Measurements from ENCODE around the gene CCDC187. TPM values are rescaled to one million over a fixed set of nuclear protein-coding genes. Genes with fewer than 3 reads are reported as not detected.
A peak's percentile ranks its signal among the peaks of the same experiment; 100 is the strongest.

Gene CCDC187
- total RNA-seq, 1 experiment from 2014 or later, result 2.7 TPM

- Histone ChIP-seq H4K20me1 (ENCODE audit: insufficient read depth) (peaks cover 55% of the 10 kb centered on the region), H3F3A (ENCODE audit: insufficient read depth, low read depth) (peaks cover 22% of the 10 kb centered on the region), H3K27me3 (ENCODE audit: insufficient read depth, low read depth) (no peaks in the 10 kb centered on the region), H3K9me3 (ENCODE audit: insufficient read depth, low read depth) (no peaks in the 10 kb centered on the region), H2AFZ (no peak overlapping the region), H3K79me2 (ENCODE audit: low read depth) (peaks cover 33% of the 10 kb centered on the region), H3K4me1 (replicated peaks; ENCODE audit: insufficient read depth) (peaks cover 23% of the 10 kb centered on the region), H3K4me2 (no peak overlapping the region), H3K27ac (no peak overlapping the region), H3K9me2 (ENCODE audit: insufficient read depth) (no peaks in the 10 kb centered on the region), H3K36me3 (ENCODE audit: low read depth) (peaks cover 8% of the 10 kb centered on the region; the same call in 1 of the 2 replicates), H3K4me3 (no peak overlapping the region)
- DNase-seq, result no peak
- POLR2A ChIA-PET (ENCODE audit: unreplicated experiment), result no interaction called here
- CTCF ChIA-PET, result no interaction called here
- no TSS peak for BruUV-seq (replicated peaks)
- intact Hi-C loops (cut with micrococcal nuclease; ENCODE audit: unreplicated experiment), result no loop called here
- TF ChIP-seq EZH2 (IDR thresholded peaks at IDR 0.05; ENCODE audit: low read depth) (no peak), CTCF (conservative IDR thresholded peaks at IDR 0.05) (no peak)
Observed at GRCh38 chr9:136222906-136223285, 81.0 kb downstream of the CCDC187 start.

DNA sequence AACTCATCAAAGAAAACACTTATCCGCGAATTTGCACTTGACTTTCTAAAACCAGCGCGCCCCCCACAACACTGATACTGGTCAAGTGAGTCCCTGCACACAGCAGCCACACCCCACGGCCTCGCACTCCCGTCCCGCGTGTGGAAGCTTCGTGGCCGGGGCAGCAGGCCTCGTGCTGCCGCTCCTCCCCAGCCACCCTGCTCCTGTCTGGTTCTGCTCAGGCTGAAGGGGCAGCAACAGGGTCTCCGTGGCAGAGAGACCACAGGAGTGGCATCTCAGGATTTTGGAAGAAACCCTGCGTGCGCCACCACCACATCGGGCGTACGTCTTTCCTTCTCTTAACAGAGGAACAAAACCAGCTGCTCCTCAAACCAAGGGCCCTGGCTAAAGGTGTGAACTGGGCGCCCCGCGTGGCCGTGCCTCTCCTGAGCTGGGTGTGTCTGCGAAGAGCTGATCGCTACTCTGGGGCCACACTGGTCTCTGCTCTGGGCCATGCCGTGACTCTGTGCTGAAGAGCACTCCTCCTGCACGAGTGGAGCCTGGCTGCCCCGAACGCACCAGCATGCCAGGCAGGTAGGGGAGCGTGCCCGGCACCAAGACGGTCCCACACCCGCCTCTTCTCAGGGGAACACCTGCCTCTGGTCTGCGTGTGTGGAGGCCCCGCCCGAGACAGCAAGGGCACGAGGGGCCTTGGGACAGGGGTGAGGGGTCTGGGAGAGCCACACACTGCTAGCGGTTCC is 81.6 kb downstream of the CCDC187 start:
- H3K4me2 ChIP-seq, result no peak overlapping the region
- H3K4me1 ChIP-seq (replicated peaks; ENCODE audit: insufficient read depth), result peaks cover 17% of the 10 kb centered on the region
- no peak overlapping the region for H3K27ac ChIP-seq
- no peak overlapping the region for H3K4me3 ChIP-seq
- ChIA-PET CTCF (no interaction called here), POLR2A (ENCODE audit: unreplicated experiment) (no interaction called here)
- peaks cover 17% of the 10 kb centered on the region for H3F3A ChIP-seq (ENCODE audit: insufficient read depth, low read depth)
- TF ChIP-seq EZH2 (IDR thresholded peaks at IDR 0.05; ENCODE audit: low read depth) (no peak), CTCF (conservative IDR thresholded peaks at IDR 0.05) (no peak)
- no peaks in the 10 kb centered on the region for H3K27me3 ChIP-seq (ENCODE audit: insufficient read depth, low read depth)
- H3K79me2 ChIP-seq (ENCODE audit: low read depth), result peaks cover 30% of the 10 kb centered on the region
- no peaks in the 10 kb centered on the region for H3K9me3 ChIP-seq (ENCODE audit: insufficient read depth, low read depth)
- peaks cover 51% of the 10 kb centered on the region for H4K20me1 ChIP-seq (ENCODE audit: insufficient read depth)
- no TSS peak for BruUV-seq (replicated peaks)
- no peak for DNase-seq
- no peak overlapping the region for H2AFZ ChIP-seq
- H3K9me2 ChIP-seq (ENCODE audit: insufficient read depth), result no peaks in the 10 kb centered on the region
- H3K36me3 ChIP-seq (ENCODE audit: low read depth), result peaks cover 8% of the 10 kb centered on the region; the same call in 1 of the 2 replicates
- intact Hi-C loops (cut with micrococcal nuclease; ENCODE audit: unreplicated experiment), result no loop called here

GRCh38 chr9:136220017-136220729 is 83.7 kb downstream of the CCDC187 start:
- ChIA-PET CTCF (interaction anchor here (0.6 kb wide), 1 partner anchor 87 kb away, joined by 7 read pairs; no protein-coding TSS in a partner anchor), POLR2A (ENCODE audit: unreplicated experiment) (interaction anchor here (0.7 kb wide), 1 partner anchor 206 kb away, joined by 10 read pairs; no protein-coding TSS in a partner anchor)
- H3K9me2 ChIP-seq (ENCODE audit: insufficient read depth), result no peaks in the 10 kb centered on the region
- peaks cover 13% of the 10 kb centered on the region for H3F3A ChIP-seq (ENCODE audit: insufficient read depth, low read depth)
- peak overlapping the region; percentile 40 for H3K4me2 ChIP-seq
- peaks cover 34% of the 10 kb centered on the region for H4K20me1 ChIP-seq (ENCODE audit: insufficient read depth)
- peak overlapping the region; percentile 40 for H3K27ac ChIP-seq
- no peak overlapping the region for H2AFZ ChIP-seq
- BruUV-seq (replicated peaks), result no TSS peak
- peak; percentile 63 to 80 for DNase-seq
- peaks cover 8% of the 10 kb centered on the region; the same call in 1 of the 2 replicates for H3K79me2 ChIP-seq (ENCODE audit: low read depth)
- H3K27me3 ChIP-seq (ENCODE audit: insufficient read depth, low read depth), result no peaks in the 10 kb centered on the region
- intact Hi-C loops (cut with micrococcal nuclease; ENCODE audit: unreplicated experiment), result no loop called here
- no peaks in the 10 kb centered on the region for H3K9me3 ChIP-seq (ENCODE audit: insufficient read depth, low read depth)
- TF ChIP-seq EZH2 (IDR thresholded peaks at IDR 0.05; ENCODE audit: low read depth) (no peak), CTCF (conservative IDR thresholded peaks at IDR 0.05) (no peak)
- H3K4me3 ChIP-seq, result no peak overlapping the region
- peaks cover 14% of the 10 kb centered on the region for H3K4me1 ChIP-seq (replicated peaks; ENCODE audit: insufficient read depth)
- peaks cover 9% of the 10 kb centered on the region; the same call in 1 of the 2 replicates for H3K36me3 ChIP-seq (ENCODE audit: low read depth)
